ENCODE results near the gene SLC15A4. TPM values are rescaled to one million over a fixed set of nuclear protein-coding genes. Genes with fewer than 3 reads are reported as not detected.

Gene SLC15A4
- total and polyA plus RNA-seq, 9 of the 15 experiments (the other 6 are each of a cell fraction or from before 2014, with no cell fraction given): 5.5 to 20.8 (median 10.1) TPM

- WGBS (ENCODE audit: insufficient coverage, low coverage, missing lambda C conversion rate): 76% methylated on average over 18 of the region's 20 CpGs
- DNase-seq (ENCODE audit: extremely low read depth in 1 of 4, low spot score in 3 of 4) (no peak), ATAC-seq (no peak), FAIRE-seq (no peak)
- no peaks in the 10 kb centered on the region for H3K9me3 ChIP-seq (replicated peaks; ENCODE audit: control insufficient read depth, insufficient read depth, low read depth, low read length)
- no peaks in the 10 kb centered on the region for H3K79me2 ChIP-seq (ENCODE audit: control insufficient read depth, insufficient read depth, low read length)
- no peak overlapping the region for H2AFZ ChIP-seq (ENCODE audit: low read depth, low read length)
- H3K36me3 ChIP-seq (ENCODE audit: control insufficient read depth, insufficient read depth, low read length): peaks cover 66% of the 10 kb centered on the region; the same call in 2 of the 3 replicates
- TF ChIP-seq, protein P1, sequence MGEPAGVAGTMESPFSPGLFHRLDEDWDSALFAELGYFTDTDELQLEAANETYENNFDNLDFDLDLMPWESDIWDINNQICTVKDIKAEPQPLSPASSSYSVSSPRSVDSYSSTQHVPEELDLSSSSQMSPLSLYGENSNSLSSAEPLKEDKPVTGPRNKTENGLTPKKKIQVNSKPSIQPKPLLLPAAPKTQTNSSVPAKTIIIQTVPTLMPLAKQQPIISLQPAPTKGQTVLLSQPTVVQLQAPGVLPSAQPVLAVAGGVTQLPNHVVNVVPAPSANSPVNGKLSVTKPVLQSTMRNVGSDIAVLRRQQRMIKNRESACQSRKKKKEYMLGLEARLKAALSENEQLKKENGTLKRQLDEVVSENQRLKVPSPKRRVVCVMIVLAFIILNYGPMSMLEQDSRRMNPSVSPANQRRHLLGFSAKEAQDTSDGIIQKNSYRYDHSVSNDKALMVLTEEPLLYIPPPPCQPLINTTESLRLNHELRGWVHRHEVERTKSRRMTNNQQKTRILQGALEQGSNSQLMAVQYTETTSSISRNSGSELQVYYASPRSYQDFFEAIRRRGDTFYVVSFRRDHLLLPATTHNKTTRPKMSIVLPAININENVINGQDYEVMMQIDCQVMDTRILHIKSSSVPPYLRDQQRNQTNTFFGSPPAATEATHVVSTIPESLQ (CRISPR knock-in tag; IDR thresholded peaks at IDR 0.05): no peak
- no peak for TF ChIP-seq UBTF (IDR thresholded peaks at IDR 0.05; ENCODE audit: borderline replicate concordance in 1 of 2, low read depth in 2 of 2, low read length in 2 of 2)
- peak; percentile 32 for TF ChIP-seq RBM25 (IDR thresholded peaks at IDR 0.05; ENCODE audit: low read depth, low read length, severe bottlenecking)
- no peak for TF ChIP-seq BRD4 (IDR thresholded peaks at IDR 0.05)
- H3K4me2 ChIP-seq (ENCODE audit: insufficient read depth, low read length): no peak overlapping the region
- in situ Hi-C loops (cut with MboI): loop anchor here (25.0 kb wide), 1 partner anchor 1117 kb away; the partner anchor contains the start of gene TMEM132D
- H3K4me1 ChIP-seq (replicated peaks in 1 of 2; ENCODE audit: control insufficient read depth in 2 of 2, insufficient read depth in 2 of 2, low read length in 2 of 2): no peaks in the 10 kb centered on the region
- intact Hi-C loops (cut with micrococcal nuclease): no loop called here
- BruUV-seq (replicated peaks): no TSS peak
- no peak overlapping the region for H3K9ac ChIP-seq (ENCODE audit: insufficient read depth in 1 of 2, low read depth in 2 of 2, low read length in 2 of 2)
- H3K9me1 ChIP-seq (ENCODE audit: control insufficient read depth, insufficient read depth, low read length): no peaks in the 10 kb centered on the region
- H3K27me3 ChIP-seq (ENCODE audit: control insufficient read depth in 2 of 2, insufficient read depth in 2 of 2, low read length in 2 of 2): no peaks in the 10 kb centered on the region
- ChIA-PET POLR2A (no interaction called here), CTCF (ENCODE audit: low intra/inter-chr PET ratio) (no interaction called here)
- no peak overlapping the region for H3K27ac ChIP-seq (ENCODE audit: extremely low read depth, low read depth, low read length)
- no peak overlapping the region for H3K4me3 ChIP-seq
- no peaks in the 10 kb centered on the region for H4K20me1 ChIP-seq (replicated peaks; ENCODE audit: control insufficient read depth, insufficient read depth, low read length)
Measured at GRCh38 chr12:128794661-128795529, 28.9 kb downstream of the SLC15A4 start.
